Glutamatergic neuron (in vitro differentiated cells): ENCODE data around the gene DDX20. TPM values are rescaled to one million over a fixed set of nuclear protein-coding genes. Genes with fewer than 3 reads are reported as not detected.

Source experiments
- DNase-seq: peaks from one replicate; pipeline ENCODE4 v3.0.0; 2022
- H3K27ac Mint-ChIP-seq: one replicate; pipeline ENCODE4 v1.8.0; 2020; ENCODE audit warnings: mild to moderate bottlenecking, mixed read lengths, inconsistent platforms; ENCODE audit not compliant: unreplicated experiment
- H3K27me3 Mint-ChIP-seq: one replicate; pipeline ENCODE4 v1.8.0; 2020; ENCODE audit warnings: mild to moderate bottlenecking, moderate library complexity, mixed read lengths, inconsistent platforms; ENCODE audit not compliant: unreplicated experiment
- H3K36me3 Mint-ChIP-seq: one replicate; pipeline ENCODE4 v1.8.0; 2020; ENCODE audit warnings: mild to moderate bottlenecking, mixed read lengths, inconsistent platforms; ENCODE audit not compliant: unreplicated experiment
- H3K4me1 Mint-ChIP-seq: one replicate; pipeline ENCODE4 v1.8.0; 2020; ENCODE audit warnings: mild to moderate bottlenecking, low read depth, mixed read lengths, inconsistent platforms; ENCODE audit not compliant: unreplicated experiment
- H3K4me3 Mint-ChIP-seq: one replicate; pipeline ENCODE4 v1.8.0; 2020; ENCODE audit warnings: mild to moderate bottlenecking, mixed read lengths, inconsistent platforms; ENCODE audit not compliant: unreplicated experiment
- H3K9me3 Mint-ChIP-seq: one replicate; pipeline ENCODE4 v1.8.0; 2020; ENCODE audit warnings: mild to moderate bottlenecking, moderate library complexity, mixed read lengths, inconsistent platforms; ENCODE audit not compliant: unreplicated experiment
- total RNA-seq: library from RNA; stranded (reverse); fragmentation: NEBNext Ultra II Directional; extraction: Animal tissue kit (Norgen Biotek cat#: 25700); gene quantifications from one replicate; pipeline ENCODE4 v1.2.1, GENCODE V29; 2021; ENCODE audit not compliant: unreplicated experiment
- TF ChIP-seq, protein P1 (sequence below): fragments of 200-600 bp; sonication (generic); IDR thresholded peaks from one replicate; pipeline ENCODE4 v1.5.0; 2021; ENCODE audit not compliant: partially characterized antibody, unreplicated experiment

DDX20 gene
- total RNA-seq, 1 donor from 2014 or later = 17.3 TPM

DNA sequence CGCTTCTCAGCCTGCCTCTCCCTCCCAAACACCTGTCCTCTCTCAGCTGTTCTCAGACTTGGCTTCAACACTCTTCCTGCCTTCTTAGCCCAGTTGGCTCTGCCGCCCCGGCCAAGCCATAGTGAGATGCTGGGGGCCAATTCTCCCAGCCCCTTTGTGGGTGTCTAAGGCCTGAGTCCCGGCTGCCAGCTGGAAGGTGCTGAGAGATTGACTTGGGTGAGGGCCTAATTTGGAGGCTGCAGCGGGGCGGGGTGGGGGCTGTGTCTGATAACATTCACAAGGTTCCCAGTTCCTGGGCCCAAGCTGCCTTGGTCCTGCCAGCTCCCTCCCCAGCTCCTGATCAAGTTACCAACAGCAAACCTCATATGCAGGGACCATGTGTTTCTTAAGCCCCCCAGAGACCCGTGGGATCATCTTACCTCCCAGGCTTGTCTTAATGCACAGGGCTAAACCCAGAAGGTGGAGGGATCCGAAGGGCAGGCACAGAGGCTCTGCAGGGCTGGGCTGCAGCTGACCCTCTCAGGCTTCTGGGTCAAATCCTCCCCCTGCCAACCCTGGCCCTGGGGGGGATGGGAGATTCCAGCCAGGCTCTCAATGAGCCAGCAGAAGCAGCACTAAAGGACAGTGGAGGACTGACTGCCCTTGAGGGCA lies 26.3 kb upstream of the DDX20 start:
- Mint-ChIP-seq H3K27me3 (peaks cover 36% of the 10 kb centered on the region), H3K9me3 (peaks cover 28% of the 10 kb centered on the region), H3K4me1 (peaks cover 81% of the 10 kb centered on the region), H3K27ac (peak overlapping the region; percentile 93), H3K36me3 (peaks cover 9% of the 10 kb centered on the region), H3K4me3 (peak overlapping the region; percentile 75)
- TF ChIP-seq, protein P1, sequence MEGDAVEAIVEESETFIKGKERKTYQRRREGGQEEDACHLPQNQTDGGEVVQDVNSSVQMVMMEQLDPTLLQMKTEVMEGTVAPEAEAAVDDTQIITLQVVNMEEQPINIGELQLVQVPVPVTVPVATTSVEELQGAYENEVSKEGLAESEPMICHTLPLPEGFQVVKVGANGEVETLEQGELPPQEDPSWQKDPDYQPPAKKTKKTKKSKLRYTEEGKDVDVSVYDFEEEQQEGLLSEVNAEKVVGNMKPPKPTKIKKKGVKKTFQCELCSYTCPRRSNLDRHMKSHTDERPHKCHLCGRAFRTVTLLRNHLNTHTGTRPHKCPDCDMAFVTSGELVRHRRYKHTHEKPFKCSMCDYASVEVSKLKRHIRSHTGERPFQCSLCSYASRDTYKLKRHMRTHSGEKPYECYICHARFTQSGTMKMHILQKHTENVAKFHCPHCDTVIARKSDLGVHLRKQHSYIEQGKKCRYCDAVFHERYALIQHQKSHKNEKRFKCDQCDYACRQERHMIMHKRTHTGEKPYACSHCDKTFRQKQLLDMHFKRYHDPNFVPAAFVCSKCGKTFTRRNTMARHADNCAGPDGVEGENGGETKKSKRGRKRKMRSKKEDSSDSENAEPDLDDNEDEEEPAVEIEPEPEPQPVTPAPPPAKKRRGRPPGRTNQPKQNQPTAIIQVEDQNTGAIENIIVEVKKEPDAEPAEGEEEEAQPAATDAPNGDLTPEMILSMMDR = no peak
- DNase-seq = peak; percentile 85

DNA sequence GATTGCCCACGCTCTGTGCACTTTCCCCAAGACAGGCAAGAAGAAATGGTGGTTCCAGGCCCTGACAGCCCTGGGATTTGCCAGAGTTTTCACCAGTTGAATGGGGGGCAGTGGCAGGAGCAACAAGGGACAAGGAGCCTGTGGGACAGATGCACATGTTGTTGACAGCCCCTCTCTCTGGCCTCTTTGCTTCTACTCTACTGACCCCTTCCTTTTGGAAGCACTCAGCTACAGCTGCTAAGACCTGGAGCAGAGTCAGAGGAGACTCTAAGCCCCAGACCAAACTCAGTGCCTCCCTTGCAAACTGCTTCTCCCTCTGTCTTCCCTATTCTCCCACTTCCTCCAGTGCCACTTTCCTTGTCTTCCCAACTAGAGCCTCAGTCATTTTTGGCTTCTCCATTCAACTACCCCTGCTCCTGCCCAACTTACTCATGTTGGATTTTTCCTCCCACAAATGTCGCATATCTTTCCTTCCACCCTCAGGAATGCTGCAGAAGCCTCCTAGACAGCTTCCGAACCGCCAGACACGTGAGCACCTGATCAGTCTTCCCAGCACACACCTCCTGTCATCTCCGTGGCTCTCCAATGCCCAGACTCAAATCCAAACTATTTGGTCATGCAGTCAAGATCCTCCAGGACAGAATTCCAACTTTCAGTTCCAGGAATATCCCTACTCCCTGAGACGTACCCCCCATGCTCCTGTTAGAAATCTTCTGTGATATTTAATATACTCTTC lies 25.6 kb upstream of the DDX20 start:
- no peak for DNase-seq
- Mint-ChIP-seq H3K27me3 (peaks cover 33% of the 10 kb centered on the region), H3K4me3 (peak overlapping the region; percentile 75)

DNA sequence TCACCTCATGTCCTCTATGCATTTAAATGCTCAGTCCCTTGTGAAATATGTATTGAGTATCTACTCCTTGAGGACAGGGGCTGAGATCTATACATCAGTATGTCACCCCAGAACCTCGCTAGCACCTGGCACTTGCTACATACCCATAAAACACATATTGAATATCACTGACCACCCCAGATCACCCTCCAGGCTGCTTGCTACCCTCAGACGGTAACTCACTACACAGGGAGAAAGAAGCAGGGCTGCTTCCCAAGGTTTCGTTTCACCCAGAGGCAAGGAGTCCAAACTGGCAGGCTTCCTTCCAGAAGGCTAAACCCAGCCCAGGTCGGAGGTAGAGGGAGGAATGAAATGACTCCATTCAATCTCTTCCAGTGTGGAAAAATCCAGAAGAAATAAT lies 25.0 kb upstream of the DDX20 start:
- H3K4me3 Mint-ChIP-seq = peak overlapping the region; percentile 75
- H3K27ac Mint-ChIP-seq = peak overlapping the region; percentile 93
- TF ChIP-seq, protein P1 = no peak
- peaks cover 9% of the 10 kb centered on the region for H3K36me3 Mint-ChIP-seq
- H3K9me3 Mint-ChIP-seq = peaks cover 22% of the 10 kb centered on the region
- H3K27me3 Mint-ChIP-seq = peaks cover 33% of the 10 kb centered on the region
- DNase-seq = no peak
- H3K4me1 Mint-ChIP-seq = peaks cover 70% of the 10 kb centered on the region

More for the DNA sequence above, 25.6 kb upstream of the DDX20 start:
- Mint-ChIP-seq H3K9me3 (peaks cover 22% of the 10 kb centered on the region), H3K36me3 (peaks cover 9% of the 10 kb centered on the region), H3K27ac (peak overlapping the region; percentile 93), H3K4me1 (peaks cover 75% of the 10 kb centered on the region)
- TF ChIP-seq, protein P1 = no peak

DNA sequence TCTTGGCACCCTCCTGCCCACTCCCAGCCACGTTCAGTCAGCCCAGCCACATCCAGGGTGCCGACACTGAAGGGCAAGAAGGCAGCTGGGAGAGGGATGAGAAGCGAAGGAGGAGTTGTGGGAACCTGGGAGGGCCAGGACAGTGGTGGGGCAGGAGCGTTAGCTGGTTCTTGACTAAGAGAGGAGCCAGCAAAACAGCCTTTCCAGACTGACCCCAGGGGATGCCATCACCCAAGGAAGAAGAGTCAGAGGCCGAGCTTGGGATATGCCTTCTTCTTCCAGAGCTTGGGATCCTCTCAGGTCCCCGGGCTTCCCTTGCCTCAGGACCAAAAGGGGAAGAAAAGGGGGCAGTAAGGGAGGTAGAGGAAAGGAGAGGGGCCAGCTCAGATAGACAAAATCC lies 23.7 kb upstream of the DDX20 start:
- Mint-ChIP-seq H3K4me3 (peak overlapping the region; percentile 55), H3K27me3 (peaks cover 32% of the 10 kb centered on the region), H3K27ac (no peak overlapping the region), H3K9me3 (peaks cover 20% of the 10 kb centered on the region), H3K4me1 (peaks cover 65% of the 10 kb centered on the region), H3K36me3 (peaks cover 9% of the 10 kb centered on the region)
- TF ChIP-seq, protein P1 = no peak
- DNase-seq = no peak

DNA sequence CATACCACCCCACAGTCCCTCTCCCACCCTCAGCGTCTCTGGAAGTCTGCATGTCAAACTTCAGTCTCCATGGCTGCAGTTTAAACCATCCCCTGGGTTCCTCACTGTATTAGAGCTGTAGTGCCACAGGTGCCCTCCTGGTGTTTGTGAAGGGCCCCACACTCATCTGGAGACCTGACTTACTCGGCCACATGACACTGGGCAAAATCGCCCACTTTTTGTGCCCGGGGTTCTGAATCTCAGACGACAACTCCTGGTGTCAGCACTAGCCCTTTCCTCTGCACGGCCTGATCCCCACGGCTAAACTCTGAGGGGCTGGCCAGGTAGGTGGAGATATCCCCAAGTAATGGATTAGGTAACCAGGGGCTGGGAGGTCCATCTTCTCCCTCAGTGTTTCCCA lies 23.0 kb upstream of the DDX20 start:
- Mint-ChIP-seq H3K4me3 (no peak overlapping the region), H3K4me1 (peaks cover 64% of the 10 kb centered on the region), H3K36me3 (peaks cover 9% of the 10 kb centered on the region), H3K27me3 (peaks cover 38% of the 10 kb centered on the region), H3K27ac (no peak overlapping the region), H3K9me3 (peaks cover 28% of the 10 kb centered on the region)
- no peak for DNase-seq
- TF ChIP-seq, protein P1 = no peak
